HEK293T (cell line): ENCODE results near the gene HSD17B12.

ENCODE experiments used
- BHLHE40 ChIP-seq: fragments of 450-650 bp; IDR thresholded peaks from 2 replicates; pipeline ENCODE4 v1.6.1; 2016; ENCODE audit warnings: mild to moderate bottlenecking, moderate library complexity, borderline replicate concordance
- FOXA1 ChIP-seq: fragments of 450-650 bp; IDR thresholded peaks from 2 replicates; pipeline ENCODE4 v1.6.1; 2016; ENCODE audit warnings: mild to moderate bottlenecking
- HDGF ChIP-seq: fragments of 450-650 bp; IDR thresholded peaks from 2 replicates; pipeline ENCODE4 v1.6.1; 2017; ENCODE audit warnings: antibody characterized with exemption, borderline replicate concordance
- NFRKB ChIP-seq: fragments of 450-650 bp; IDR thresholded peaks from 2 replicates; pipeline ENCODE4 v1.6.1; 2016; ENCODE audit warnings: mild to moderate bottlenecking, moderate library complexity
- SUZ12 ChIP-seq: fragments of 450-650 bp; IDR thresholded peaks from 2 replicates; pipeline ENCODE4 v1.6.1; 2016; ENCODE audit warnings: mild to moderate bottlenecking
- TARDBP ChIP-seq: fragments of 450-650 bp; IDR thresholded peaks from 2 replicates; pipeline ENCODE4 v1.6.1; 2016
- ZNF384 ChIP-seq: fragments of 450-650 bp; IDR thresholded peaks from 2 replicates; pipeline ENCODE4 v1.6.1; 2016

- TF ChIP-seq ZNF384 = no peak
- no peak for TF ChIP-seq HDGF
- no peak for TF ChIP-seq SUZ12
- TF ChIP-seq NFRKB = no peak
- TF ChIP-seq TARDBP = no peak
- no peak for TF ChIP-seq FOXA1
- no peak for TF ChIP-seq BHLHE40
These were observed 173.2 kb downstream of the HSD17B12 start for GRCh38 chr11:43853781-43854180.
